DND-41 (cell line): ENCODE results near the gene RPS6KC1.

Experiments used
- CTCF ChIP-seq: IDR thresholded peaks from 2 replicates; pipeline ENCODE4 v1.5.1; 2012; ENCODE audit warnings: borderline replicate concordance, low read length, moderate library complexity, mild to moderate bottlenecking; ENCODE audit not compliant: poor library complexity, severe bottlenecking; ENCODE audit errors: extremely low read depth
- EZH2 ChIP-seq: IDR thresholded peaks from 3 replicates; pipeline ENCODE4 v1.6.1; 2012; ENCODE audit warnings: borderline replicate concordance, low read depth, mild to moderate bottlenecking, moderate library complexity, low read length, inconsistent platforms; ENCODE audit not compliant: severe bottlenecking

- no peak for TF ChIP-seq CTCF
- TF ChIP-seq EZH2 = no peak
Measured at GRCh38 chr1:213245260-213245910, 194.3 kb downstream of the RPS6KC1 start.
